NCI-H446 (cell line): ENCODE data around the gene RAE1.

Experiments used
- DNase-seq, 2 experiments: peaks; one replicate each; lab custom pipeline; 2025; lab: John Stamatoyannopoulos, UW

Gene RAE1

GRCh38 chr20:57388953-57389694, 38.1 kb downstream of the RAE1 start:
- no peak for DNase-seq

DNA sequence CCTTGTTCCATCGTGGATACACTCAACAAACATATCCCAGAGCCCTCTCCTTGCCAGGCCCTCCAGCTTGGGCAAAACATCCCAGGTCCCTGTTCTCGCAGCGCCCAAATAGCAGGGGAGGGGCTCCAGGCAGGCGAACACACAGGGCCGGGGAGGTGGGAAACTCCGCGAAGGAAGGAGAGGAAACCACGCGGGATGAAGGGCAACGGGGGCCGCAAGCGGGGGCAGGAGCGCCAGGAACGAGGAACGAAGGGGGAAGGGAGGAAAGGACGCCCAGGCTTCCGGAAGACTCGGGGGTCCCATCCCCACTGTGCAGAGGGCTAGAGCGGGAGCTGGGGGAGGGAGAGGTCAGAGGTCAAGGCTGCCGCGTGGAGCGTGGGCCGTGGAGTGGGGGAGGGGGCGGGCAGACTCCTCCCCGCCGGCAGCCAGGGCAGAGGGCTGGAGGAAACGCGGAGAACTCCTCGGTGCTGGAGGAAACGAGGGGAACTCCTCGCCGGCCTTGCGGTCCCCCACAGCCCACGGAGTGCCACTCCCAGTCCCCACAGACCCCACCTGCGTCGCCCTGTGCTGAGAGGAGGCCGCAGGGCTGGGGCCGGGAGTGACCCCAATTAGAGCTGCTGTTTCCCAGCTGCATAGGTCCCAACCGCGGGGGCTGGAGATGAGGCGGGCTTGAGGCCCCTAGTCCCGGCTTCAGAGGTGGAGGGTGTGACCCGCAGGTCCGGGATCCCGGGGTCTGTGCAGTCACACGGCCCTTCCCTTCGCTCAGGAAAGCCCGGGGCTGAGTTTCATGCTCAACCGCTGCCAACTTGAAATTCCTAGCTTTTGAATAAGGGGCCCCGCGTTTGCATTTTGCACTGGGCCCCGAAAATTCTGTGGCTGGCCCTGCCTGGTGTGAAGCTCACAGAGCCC, 38.9 kb downstream of the RAE1 start:
- DNase-seq, result no peak

DNA sequence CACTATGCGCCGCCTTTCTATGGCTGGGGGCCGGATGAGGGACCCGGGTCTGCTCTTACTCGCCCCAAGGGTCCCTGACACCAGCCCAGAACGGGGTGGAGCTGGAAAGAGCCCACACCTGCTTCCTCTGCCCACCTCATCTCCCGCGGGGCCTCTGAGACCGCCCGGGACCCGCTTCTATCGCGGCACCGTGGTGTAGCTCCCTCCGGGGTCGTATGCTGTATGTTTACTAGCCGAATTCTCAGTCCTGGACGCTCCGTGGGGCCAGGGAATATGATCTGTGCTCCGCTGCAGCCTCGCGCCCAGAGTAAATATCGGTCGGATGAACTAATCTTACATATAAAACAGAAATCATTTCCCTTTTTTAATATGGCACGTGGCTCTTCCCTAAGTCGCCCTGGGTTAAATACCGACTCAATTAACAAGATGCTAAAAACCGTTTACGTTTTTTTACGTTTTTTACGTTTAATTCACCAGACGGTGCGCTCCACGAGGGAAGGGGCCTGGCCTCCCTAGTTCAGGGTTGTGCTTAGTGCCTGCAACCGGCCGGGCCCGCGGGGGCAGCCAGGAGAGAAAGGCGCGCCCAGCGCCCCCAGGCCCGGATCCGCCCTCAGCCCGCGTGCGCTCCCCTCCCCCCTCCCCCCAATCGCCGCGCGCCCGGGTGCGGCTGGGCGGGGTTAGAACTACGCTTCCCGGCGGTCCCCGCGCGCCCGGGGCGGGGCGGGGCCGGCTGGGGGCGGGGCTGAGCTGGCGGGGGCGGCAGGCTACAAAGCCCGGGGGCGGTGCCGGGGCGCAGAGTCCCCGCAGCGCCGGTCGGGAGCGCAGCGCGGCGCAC, 39.8 kb downstream of the RAE1 start, which contains the start of gene RBM38:
RBM38 (plus strand) TSS at position 793 of the 835 bp plus-strand sequence. CDS start 186 bp downstream, outside the sequence.
- peak; percentile 50 to 89 for DNase-seq

DNA sequence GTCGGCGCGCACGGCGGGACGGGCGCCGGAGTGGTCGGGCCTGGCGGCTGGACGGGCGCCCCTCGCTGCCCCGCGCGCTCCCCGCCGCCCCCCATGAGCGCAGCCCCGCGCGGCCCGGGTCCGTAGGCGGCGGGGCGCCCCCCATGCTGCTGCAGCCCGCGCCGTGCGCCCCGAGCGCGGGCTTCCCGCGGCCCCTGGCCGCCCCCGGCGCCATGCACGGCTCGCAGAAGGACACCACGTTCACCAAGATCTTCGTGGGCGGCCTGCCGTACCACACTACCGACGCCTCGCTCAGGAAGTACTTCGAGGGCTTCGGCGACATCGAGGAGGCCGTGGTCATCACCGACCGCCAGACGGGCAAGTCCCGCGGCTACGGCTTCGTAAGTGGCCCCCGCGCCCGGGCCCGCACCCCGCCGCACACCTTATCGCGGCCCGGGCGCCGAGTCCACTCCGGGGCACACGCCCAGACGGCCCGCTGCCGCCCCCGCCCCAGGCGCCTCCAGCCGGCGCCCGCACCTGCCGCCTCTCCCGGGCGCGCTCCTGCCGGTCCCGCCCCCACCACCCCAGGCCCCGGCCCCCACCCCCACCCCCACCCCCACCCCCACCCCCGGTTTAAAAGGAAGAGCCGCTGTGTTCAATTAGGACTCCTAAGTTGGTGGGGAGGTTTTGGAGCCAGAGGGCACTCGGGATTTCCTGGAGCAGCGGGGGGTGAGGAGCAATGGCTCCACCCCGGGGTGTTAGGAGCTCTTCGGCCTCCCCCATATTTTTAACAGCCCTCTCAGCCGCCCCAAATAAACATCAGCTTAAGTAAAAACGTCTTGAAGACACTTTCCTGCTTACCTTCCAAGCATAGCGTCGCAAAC, 40.6 kb downstream of the RAE1 start:
- DNase-seq, result no peak

- no peak for DNase-seq
Measured at GRCh38 chr20:57392512-57393271, 41.6 kb downstream of the RAE1 start.

DNA sequence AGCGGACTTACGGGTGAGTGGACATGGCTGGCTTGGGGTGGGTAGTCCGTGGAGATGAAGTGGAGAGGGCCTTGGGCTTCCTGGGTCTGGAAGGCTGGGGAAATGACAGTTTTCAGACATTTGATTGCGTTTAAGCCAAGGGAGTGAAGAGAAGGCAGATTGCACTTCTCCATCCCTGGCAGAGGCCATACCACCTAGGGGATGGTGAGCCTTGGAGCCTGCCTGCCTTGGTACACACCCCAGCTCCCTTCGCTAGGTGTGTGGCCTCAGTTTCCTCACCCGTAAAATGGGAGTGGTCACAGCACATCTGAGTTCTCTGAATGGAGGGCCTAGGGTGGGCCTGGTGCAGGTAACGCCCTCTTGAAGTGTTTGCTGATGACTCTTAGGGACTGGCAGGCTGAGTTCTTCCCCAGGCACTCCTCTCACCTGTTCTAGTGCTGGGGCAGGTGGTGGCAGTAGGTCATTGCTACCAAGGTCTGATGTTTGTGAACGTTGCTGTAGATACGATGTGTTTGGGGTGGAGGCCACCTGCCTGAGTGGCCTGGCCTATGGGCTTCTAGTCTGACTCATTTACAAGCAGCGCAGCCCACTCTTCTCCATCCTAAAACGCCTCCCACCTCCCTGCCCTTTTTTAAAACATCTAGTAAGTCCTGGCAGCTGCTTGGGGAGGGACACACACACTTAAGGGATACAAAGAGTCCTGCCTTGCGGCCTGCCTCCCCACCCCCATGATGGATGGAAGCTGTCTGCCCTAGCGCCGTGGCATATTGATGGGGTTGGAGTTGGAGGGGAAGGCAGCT, 42.5 kb downstream of the RAE1 start:
- no peak for DNase-seq

- no peak for DNase-seq
Measured at GRCh38 chr20:57394121-57395082, 43.3 kb downstream of the RAE1 start.

DNA sequence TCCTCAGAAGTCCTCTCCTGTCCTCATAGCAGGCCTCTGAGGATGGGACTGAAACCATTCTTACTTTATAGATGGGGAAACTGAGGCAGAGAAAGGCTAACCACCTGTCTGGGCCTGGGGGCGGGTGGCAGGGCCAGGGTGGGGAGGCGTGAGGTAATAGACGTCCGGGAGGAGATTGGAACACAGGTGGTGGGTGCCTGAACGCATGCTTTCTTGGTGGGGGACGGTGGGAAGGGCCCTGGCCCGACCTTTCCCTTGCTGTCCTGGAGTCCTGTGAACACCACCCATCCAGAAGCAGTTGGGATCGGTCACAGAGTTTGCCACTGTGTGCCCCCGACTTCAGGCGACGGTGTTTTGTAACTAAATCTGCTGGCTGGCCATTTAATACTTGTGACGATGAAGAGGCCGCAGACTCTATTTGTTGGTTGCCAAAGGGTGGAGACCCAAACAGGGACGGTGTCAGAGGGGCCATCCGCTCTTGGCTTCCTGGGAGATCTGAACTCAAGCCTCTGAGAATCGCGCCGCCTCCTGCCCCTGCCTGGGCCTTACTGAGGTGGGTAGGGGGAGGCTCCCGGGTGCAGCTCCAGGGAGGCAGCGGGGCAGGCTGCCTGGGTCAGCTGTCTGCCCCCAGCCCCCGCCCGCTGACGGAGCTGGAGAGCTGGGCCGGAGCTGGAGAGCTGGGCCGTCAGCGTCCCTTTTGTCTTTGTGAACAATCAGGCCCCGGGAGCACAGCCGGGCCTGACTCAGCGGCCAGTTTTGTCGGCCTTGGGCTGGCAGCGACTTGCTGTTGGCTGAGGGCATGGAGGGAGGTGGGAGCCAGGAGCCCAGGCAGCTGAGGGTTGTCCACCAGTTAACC, 44.3 kb downstream of the RAE1 start:
- no peak for DNase-seq

DNA sequence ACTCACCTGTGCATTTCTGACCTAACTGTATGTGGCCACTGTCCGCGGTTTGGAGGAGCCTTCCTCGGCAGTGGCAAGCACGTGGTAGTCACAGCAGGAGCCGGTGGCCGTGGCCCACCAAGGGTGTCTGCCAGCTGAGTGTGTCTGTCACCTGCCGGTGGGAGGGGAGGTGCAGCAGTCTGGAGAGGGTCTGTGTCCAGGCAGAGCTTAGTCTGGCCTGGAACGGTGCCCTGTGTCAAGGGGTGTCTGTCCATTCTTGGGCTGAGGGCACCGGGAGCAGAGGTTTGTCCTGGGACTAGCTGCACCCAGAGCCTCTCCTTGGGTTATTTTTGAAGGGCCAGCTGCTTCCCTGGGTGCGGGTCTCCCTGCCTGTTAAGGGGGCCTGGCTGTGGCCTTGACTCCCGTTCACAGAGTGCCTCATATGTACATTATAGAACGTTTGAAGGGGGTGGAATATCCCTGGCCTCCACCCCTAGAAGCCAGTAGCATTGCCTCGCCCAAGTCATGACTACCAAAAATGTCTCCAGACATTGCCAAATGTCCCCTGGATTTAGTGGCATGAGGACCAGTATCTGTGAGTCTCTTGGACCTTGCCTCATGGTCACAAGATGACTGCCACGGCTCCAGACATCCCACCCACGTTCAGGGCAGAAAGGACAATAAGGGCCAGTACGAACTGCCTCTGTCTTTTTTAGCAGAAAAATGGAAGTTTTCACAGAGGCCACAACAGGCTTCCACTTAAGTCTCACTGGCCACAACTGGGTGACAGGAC, 45.3 kb downstream of the RAE1 start:
- DNase-seq, result no peak

DNA sequence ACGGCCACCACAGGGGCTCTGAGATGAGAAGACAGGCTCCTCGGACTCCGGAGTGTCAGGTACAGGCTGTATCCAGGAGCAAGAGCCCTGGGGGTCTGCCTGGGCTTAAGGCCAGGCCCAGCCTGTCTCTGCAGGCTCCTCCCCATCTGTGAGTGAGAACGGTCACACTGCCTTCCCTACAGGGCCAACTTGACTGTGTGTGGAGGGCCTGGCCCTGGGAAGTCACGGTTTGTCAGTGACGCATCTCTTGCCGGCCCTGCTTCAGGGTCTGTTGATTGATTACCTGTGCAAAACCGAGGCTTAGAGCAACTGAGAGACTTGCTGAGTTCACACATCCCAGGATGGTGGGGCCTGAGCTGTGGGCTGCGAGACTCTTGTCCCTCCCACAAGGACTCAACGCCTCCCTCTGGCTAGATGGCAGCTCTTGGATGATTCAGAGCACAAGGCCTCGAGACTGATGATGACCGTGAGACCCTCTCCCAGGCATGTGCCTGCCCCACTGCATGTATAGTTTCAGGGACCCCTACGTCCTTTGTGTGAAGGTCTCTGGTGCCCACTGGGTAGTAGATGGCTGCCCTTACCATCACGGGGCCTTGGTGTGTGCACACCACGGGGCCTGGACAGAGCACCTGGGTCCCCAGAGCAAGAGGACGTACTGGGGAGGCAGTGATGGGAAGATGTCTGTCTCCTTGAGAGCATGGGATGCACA, 46.1 kb downstream of the RAE1 start:
- no peak for DNase-seq

- no peak for DNase-seq
Measured at GRCh38 chr20:57397693-57398108, 46.6 kb downstream of the RAE1 start.

DNA sequence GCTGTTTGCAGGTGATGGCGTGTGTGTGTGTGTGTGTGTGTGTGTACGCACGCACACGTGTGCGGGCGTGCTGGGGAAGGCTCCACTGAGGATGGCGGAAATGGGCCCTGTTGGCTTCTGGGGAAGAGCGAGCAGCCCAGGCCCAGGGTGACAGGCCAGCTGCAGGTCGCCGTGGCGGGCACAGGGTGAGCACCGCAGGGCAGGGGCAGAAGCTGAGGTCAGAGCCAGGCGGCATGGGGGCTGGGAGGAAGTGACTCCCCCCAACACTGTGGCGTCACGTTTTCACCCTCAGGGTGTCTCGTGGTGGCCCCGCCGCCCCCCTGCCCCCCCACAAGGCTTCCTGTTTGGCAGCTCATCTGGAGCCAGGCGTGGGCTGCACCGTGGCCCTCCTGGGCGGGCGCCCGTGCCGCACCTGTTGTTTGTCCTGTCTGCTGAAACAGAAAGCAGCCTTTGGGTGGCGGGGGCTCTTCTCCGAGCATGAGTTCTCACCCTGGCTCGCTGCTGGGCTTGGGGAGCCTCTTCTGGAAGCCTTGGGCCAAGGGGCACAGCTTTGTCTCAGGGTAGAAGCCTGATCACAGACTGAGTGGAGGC, 47.3 kb downstream of the RAE1 start:
- DNase-seq, result no peak

DNA sequence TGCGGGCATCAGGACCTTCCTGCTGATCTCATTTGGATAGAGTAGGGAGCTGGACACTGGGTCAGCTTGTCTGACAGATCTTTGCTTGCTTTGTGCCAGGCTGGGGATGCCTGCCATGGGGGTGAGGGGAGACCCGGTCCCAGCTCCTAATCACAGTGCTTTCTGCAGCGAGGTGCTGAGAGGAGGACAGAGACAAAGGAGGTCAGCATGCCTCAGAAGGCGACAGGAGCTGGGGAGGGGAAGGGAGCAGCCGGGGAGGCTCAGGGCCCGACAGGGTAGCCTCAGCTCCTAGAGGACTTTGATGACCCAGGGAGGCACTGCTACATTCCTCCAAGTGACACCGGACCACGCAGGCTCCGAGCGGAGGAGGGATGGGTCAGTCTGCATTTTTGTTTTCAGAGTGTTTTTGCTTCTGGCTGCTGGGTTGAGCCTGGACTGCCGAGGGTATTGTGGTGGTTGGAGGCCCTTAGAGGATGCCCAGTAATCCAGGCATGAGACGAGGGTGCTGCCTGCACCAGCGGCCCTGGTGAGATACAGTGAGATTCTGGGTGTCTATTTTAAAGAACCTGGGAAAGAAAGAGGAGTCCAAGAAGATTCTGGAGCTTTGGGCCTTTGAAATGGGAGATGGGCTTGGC, 48.0 kb downstream of the RAE1 start:
- no peak for DNase-seq

DNA sequence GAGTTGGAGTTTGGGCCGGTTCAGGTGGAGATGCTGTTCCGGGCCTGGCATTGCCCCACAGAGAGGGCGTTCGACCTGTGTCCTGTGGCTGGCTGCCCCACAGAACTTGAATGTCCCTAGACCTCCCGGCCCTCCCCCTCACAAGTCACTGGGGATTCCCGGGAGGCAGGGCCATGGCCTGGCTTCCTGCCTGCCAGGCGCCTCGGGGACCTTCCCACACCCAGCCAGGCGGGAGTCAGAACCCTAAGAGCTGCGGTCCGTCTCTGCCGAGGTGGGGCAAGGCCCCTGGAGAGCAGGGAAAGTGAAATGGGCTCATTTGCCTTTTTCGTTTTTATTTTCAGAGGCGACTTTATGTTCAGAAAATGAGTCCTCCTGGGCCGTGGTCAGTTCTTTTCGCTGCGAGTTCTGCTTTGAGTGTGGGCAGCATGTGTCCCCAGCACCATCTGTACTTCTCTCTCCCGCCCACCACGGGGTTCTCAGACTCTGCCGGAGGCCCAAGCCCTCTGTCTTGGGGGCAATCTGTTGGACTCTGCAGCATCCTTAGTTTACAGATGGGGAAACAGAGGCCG, 48.6 kb downstream of the RAE1 start:
- DNase-seq, result no peak

- no peak for DNase-seq
Measured at GRCh38 chr20:57400231-57400701, 49.2 kb downstream of the RAE1 start.
